HG03066 (cell line): ENCODE data around the gene NR4A1.

ENCODE experiments used
- ATAC-seq: cut with Tn5 transposase; IDR thresholded peaks from one replicate; pipeline ENCODE4 v1.9.1; 2021; ENCODE audit warnings: low read depth; ENCODE audit not compliant: unreplicated experiment

Gene NR4A1

DNA sequence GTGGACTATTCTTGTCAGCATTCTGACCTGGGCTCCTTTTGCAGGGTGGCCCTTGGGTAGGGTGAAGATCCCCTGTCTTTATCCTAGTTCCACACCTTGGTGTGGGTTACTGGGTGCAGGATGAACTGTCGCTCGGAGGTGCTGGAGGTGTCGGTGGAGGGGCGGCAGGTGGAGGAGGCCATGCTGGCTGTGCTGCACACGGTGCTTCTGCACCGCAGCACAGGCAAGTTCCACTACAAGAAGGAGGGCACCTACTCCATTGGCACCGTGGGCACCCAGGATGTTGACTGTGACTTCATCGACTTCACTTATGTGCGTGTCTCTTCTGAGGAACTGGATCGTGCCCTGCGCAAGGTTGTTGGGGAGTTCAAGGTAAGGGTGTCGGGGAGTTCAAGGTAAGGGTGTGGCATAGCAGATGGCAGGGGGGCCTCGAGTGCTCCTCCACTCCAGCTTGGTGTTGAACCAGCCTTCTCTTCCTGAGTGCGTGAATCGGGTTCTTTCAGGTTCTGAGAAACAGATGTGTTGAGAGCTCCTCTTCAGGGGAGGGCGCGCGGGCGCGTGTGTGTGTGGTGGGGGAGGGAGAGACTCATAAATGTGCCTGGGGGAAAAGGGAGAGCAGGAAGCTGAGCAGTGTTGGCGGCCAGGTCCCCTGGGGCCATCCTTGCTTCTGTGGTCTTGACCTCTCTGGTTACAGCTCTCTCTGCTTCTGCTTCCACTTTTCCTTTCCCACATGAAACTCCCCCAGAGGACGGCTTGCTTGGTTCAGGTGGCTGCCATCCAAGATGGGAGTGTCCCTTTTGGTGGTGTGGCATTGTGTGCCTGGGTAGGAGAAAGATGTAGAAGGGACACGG is 22.5 kb downstream of the NR4A1 start:
- ATAC-seq, result no peak

DNA sequence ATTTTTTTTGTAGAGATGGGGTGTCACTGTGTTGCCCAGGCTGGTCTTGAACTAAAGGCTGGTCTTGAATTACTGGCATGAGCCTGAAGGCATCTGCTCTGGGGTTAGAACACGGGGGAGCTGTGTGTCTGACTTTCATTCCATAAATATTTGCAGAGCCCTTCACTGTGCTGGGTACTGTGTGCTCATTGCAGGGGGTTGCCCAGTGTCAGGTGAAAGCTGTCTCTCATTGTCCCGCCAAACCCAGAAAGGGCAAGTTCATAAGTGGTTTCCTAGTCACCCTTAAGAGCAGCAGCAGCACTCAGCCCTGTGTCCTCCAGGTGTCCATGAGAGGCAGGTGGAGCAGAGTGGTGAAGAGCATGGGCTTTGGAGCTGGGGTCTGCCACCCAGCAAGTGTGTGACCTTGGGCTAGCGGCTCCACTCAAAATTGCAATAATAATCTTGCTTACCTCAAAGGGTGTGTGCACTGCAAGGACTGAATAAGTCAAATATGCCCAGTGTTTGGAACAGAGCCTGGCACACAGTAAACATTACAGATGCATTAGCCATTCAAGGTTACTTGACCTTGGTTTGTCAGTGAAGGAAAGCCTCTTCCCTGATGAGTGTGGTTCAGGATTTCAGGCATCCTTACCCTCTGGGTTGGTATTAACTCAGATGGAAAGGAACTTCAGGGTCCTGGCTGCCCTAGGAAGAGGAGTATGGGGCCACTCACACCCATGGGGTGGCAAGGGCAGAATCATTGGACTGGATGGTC is 23.9 kb downstream of the NR4A1 start:
- ATAC-seq, result no peak

DNA sequence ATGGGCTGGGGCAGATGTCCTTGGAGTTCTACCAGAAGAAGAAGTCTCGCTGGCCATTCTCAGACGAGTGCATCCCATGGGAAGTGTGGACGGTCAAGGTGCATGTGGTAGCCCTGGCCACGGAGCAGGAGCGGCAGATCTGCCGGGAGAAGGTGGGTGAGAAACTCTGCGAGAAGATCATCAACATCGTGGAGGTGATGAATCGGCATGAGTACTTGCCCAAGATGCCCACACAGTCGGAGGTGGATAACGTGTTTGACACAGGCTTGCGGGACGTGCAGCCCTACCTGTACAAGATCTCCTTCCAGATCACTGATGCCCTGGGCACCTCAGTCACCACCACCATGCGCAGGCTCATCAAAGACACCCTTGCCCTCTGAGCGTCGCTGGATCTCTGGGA is 25.6 kb downstream of the NR4A1 start:
- ATAC-seq, result no peak

DNA sequence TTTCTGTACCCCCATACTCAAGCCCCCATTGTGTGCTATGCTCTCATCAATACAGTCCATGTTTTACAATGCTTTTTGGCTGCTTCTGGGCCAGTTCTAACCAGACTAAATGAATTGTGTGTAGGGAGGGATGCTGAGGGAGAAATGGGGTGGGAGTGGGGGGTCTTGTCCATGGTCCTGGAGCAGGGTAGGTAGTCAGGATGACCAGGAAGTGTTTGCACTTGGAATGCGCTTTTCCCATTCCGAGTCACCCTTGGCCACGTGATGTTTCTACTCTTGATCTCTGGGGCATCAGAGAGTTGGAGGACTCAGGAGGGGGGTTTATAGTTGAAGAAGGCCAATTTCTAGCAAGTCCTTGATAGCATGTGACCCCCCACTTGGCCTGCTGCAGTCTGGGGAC is 27.0 kb downstream of the NR4A1 start:
- no peak for ATAC-seq

DNA sequence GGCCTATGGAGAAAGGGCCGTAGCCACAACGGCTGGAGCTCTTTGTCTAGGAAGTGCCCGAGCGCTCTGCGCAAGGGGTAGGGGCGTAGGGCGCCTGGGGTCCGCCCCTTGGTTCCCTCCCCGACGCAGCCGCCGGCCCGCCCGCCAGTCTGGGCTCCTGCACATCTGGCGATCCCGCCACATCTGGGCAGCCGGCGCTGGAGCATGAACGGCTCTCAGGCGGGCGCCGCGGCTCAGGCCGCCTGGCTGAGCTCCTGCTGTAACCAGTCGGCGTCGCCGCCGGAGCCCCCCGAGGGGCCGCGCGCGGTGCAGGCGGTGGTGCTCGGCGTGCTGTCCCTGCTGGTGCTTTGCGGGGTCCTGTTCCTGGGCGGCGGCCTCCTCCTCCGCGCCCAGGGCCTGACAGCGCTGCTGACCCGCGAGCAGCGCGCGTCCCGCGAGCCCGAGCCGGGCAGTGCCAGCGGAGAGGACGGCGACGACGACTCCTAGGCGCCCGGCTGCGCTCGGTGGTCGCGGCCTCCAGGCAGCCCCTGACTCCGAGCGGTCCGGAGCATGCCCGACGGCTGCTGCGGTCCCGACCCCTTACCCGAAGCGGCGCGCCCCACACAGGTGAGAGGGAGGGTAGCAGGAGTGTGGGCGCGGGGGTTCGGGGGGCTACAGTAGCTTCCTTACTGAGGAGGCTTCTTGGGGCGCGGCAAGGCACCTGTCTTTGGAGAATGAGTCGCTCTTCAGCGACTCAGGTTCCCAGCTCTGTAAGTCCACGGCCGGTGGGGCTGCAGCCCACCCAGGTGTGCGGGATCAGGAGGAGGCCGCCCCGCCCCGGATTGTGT is 28.5 kb downstream of the NR4A1 start, which contains the start of gene SMIM41:
Gene SMIM41 (plus strand): TSS at position 129 of the 827 bp plus-strand sequence. CDS start 76 bp downstream, at position 205.
- ATAC-seq, result no peak

DNA sequence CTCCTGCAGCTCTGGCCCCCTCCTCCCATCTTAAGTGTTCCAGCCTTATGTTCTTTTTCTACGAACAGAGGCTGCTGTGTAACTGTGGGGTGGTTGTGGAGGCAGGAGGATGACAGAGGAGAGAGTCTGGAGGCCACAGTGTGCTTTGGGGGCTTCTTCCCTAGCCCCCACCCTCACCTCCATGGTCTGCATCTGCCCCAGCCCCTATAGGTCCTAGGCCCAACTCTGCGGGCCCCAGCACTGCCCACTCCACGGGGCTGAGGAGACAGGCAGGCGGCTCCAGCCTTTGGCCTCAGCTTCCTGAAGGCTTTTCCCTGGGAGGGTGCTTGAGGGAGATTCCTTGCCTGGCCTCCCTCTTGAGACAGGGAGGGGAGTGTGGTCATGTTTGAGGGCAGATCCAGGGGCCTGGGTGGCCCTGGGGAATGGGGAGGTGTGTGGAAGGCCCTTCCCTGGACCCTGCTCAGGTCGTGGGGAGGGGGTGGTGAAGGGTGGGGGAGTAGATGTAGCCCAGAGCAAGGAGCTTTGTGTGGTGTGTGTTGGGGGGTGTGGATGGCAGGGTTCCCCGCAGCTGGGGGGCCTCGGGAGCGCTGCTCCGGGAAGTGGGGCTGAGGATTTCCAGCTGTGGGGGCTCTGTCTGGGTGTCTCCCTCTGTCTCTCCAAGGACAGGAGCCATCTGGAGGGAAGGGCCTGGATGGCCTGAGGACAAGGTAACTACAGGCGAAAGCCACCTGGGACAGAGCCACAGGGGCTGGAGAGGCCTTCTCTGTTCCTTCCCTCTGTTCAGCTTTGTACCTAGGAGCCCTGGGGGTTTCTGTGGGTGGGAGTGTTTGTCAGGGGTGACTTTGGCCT is 29.4 kb downstream of the NR4A1 start:
- ATAC-seq, result no peak

DNA sequence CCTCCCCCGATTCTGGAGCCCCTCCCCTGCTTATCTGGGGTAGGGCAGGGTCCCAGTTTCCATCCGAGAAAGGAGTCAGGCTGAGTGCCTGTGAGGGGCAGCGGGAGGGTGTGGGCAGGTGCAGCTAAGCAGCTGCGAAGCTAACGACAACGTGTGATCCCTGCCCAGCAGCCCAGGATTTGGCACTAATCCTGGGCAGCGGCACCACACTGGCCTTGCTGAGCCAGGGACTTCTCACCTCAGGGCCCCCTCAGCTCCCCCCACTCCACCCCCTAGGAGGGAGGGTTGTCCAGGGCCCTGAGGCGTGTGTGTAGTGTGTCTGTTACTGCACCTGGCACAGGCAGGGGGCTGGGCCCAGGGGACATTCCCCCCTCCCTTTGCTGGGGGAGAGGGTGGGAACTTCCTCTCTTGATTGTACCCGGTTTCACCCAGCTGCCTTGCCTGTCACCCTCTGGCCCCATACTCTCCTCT is 30.1 kb downstream of the NR4A1 start:
- ATAC-seq, result no peak

DNA sequence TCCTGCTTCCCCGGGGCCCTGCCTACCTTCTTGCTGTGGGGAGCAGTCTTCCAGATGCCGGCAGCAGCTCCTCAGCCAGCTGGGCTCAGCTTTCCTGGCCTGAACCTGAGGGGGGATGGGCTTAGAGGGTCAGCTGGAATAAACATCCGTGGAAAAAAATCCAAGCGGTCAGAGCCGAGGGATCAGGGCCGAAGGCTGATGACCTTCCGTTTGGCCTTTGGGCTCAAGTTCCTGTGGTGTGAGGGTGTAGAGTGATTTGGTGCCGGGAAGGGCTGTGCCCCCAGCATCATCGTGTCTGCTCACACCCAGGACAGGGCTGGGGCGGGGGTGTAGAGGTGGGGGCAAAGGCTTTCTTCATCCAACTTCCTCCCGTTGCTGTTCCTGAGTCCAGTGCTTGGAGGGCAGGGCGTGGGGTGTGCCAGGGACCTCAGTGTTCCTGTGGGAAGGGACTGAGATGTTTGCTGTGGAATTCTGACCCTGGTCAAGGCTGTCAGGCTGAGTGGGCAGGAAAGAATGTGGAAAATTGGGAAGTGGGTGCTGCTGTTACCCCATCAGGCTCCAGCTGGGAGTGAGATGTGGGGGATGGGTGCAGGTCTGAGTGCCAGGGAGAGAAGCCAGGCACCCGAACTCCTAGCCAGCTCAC is 30.9 kb downstream of the NR4A1 start:
- no peak for ATAC-seq

DNA sequence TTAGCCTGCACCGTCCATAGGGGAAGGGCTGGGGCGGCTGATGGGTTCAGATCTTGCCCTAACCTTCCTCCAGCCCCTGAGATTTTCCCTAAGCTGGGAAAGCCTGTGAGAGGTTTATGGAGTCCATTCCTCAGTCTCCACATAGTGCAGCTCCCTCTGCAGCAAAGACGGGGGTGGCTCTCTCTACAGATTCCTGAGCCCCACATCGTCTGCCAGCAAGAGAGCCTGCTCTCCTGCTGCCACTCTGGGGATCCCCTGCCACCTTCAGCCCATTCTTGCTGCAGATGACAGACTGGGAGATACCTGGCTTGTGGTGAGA is 31.4 kb downstream of the NR4A1 start:
- ATAC-seq, result no peak

DNA sequence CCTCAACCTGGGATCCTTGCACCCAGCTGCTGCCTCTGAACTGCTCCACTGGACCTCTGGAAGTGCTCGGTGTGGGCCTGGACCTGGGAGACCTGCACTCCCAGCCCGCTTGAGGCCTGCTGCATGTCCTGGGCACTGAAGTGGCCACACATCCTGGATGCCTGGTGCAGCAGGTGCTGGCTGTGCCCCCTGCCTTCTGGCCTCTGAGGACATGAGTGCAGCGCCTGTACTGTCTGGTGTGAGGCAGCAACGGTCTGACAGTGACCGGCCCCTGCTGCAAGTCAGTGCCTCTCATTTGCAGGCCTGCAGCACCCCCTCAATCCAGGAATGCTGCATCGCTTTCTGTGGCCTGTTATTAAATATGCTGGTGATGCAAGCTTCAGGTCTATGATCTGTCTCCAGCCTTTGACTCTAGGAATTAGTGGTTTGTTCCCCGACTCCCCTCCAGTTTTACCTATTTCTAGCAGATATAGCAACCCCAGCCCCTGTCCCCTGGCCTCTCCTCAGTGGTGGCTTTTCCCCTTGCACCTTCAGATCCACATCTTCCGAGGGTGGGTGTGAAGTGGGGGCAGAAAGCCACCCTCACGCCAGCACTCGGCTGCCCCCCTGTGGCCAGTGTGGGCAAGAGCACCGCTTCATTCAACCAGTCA is 31.9 kb downstream of the NR4A1 start:
- ATAC-seq, result no peak

DNA sequence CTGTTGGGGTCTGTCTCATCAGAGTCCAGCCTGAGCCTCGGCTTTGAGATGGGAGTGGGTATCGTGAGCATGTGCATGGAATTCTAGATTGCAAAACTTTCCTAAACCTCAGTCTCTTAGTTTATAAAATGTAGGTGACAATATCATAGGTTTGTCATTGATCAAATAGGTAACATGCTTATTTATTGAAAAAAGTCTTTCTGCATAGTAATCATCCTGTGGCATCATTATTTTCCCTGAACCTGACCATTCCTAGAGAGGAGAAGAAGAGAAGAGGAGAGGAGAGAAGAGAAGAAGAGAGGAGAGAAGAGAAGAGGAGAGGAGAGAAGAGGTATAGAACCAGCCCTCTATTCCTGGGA is 32.4 kb downstream of the NR4A1 start:
- ATAC-seq, result no peak

DNA sequence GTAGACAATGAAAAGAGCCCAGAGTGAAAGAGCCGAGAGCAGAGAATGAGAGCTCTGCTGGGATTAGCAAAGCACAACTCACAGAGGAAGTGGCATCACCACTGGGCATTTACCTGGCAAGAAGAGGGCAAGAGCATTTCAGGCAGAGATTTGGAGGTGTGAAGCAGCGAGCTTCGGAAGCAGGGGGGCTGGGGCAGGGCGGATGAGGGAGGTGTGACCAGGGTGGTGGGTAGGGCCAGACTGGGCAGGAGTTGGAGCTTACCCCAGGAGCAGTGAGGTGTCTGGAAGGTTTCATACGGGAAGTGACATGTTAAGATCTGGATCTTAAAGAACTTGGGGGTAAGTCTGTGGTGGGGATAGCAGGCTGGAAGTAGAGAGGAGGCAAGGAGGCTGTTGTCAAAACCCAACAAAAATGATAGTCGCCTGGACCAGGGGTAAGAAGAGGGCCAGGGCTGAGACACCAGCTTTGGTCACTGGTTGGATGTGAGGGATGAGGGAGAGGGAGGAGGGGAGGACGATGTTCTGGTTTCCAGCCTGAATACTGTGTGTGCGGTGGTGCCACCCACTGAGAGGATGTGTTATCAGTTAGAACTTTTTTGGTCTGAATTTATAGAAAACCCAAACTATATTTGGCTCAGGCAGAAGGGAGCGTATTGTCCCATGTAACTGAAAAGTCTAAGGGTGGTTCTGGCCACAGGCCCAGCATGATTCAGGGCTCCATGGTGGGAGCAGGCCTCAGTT is 33.4 kb downstream of the NR4A1 start:
- no peak for ATAC-seq

DNA sequence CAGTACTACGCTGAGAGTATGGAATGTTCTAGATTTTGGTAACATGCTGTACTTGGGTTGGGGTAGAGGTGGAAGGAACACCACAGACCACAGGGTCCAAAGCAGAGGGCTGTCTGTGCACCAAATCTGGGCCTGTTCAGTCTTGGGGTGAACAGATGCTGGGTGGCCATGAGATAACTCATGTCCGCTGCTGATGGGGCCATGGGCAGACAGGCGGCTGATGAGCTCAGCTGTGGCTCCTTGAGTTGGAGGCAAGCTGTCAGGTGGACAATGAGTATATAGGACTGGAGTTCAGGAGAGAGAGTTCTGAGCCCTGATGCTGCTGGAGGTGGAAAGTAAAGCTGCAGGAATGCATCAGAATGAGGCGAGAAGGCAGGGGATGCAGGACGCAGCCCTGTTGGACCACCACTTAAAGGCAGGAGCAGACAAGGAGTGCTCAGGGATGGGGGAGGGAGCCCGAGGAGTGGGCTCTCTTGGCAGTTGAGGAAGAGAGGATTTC is 34.5 kb downstream of the NR4A1 start:
- ATAC-seq, result no peak

DNA sequence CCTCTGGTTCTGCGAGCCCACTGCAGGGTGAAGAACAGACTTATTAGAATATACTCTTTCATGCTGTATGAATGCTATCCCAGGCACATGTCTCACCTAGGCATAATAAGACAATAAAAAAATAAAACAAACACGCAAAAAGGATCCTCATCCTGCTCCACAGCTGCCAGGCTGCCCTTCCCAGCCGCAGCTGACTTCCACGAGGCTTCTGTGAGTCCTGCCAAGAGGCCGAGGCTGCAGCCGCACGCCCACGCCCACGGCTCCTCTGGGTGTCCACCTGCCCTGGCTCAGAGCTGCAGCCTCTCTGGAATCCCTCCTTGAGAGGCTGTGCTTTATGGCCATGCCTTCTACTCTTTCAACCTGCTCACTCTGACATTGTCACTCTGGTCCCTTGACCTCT is 35.1 kb downstream of the NR4A1 start:
- ATAC-seq, result no peak

DNA sequence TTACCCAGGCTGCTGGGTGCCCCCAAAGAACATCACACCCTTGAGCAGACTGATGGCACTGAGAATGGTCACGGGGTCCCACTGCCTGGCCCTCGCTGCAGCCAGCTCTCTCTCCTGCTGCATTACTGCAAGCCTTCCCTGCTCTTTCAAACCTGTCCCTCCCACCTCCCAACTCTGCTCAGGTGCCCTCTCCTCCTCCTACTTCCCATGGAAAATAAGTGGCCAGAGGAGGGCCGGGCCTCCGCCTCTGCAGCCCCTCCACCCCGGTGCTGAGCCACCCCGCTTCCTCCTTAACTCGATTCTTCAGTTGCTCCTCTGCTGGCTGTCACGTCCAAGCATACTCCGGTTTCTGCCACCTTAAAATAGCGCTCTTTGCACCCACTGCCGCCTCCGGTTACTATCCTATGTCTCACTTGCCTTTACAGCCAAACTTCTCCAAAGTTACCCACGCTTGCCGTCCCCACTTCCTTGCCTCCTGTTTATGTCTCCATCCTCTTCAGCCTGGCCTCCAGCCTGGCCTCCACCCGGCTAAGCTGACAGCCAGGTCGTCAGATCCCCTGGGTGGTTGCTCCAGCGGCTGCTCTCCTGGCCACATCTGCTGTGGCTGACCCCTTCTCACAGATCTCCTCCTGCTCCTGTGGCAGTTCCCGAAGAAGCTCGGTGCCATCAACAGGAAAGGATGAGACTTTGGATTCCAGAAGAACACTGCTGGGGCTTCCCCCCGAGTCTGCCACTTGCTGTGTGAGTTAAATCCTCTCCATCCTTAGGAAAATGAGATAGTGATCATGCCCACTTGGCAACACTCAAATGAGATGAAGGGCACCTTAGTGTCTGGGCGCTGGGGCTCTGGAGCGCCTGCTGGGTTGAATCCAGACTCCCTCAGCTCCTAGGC is 35.9 kb downstream of the NR4A1 start:
- no peak for ATAC-seq

DNA sequence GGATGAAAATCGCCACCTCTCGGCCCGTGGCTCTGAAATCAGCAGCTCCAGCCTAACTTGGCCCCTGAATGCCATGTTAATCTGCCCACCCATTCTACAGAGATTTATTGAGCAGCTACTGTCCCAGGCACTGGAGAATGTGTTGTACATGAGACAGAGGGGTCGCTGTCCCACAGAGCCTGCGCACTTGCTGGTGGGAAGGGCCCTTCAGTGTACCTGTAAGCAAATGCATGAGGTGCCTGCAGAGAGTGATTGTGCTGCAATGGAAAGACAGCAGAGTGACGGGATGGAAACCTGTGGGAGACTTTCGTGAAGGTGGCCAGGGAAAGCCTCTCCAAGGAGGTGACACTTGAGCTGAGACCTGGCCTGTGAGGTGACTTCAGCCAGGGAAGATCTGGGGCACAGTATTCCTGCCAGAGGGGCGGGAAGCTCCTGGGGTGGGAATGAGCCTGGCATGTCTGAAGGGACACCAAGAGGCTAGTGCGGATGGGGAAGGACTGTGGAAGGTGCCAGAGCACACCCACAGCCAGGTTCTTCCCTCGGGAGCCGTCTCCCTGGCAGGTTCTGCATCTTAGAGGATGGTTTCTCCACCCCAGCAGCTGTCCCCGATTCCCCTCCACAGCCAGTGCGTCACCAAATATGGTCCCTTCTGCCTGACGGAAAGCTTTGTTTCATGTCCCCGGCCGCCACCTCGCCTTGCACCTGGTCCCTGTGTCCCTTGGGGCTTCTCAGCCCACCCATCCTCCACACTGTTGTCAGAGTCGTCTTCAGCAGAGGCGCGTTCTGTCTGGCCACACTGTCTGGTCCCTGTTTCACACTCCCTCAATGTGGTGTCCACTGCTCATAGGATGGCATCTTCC is 36.9 kb downstream of the NR4A1 start:
- ATAC-seq, result peak; percentile 74
